Fibroblast of gingiva (primary cell): ENCODE results near the gene DRC1.

Source experiments
- DNase-seq: peaks from one replicate; pipeline ENCODE4 v3.0.0-alpha.2; 2011; ENCODE audit warnings: low read depth

The DRC1 gene

DNA sequence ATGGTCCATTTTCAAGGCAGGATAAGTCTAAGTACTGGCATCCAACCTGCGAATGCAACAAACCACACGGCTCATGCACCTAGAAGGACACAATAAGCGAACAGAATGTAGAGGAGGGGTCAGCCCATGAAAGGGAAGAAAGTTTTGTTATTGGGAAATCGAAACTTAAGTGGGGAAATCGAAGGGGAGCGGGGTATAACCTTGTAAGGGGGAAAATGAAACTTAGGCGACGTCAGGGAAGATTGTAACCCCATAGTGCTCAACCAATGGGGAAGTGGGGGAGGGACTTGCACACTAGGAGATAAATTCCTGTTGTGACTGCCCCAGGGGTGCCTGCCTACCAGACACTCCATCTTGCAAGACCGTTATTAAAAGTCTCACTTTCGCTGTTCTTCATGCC lies 91.8 kb downstream of the DRC1 start:
- DNase-seq: no peak

DNA sequence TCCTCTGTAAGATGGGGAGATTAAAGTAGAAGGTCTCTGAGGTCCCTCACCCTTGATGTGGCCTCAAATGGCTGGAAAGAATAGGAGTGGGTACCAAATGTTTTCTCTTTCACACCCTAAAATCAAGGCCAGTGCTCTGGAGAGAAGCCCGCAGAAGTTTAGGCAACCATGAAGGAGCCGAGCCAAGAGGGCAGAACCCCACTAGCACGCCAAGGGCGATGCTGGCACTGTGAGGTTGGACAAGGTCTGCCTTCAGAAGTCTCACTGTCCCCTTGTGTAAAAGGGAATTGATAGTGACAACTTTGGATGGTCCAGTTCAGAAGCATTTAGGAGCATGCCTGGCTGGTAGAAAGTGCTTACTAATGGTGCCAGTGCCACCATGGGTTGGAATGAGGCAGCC lies 92.5 kb downstream of the DRC1 start:
- no peak for DNase-seq

DNA sequence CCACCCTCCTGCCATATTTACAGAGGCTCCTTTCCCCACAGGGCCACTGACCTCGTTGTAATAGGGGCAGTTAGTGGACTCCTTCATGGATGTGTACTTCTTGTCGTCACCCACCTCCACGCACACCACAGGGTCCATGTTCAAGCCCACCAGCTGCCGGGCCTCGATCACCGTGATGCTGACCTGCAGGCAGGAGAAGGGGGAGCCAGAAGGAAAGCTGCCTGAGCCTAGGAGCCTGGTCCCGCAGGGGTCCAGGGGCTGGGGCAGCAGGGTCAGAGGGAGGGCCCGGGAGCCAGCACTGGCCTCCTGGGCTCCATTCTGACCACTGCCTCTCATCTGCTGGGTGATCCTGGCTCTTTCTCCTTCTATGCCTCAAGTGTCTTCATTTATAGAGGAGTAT lies 93.2 kb downstream of the DRC1 start:
- no peak for DNase-seq

- DNase-seq: no peak
Observed at GRCh38 chr2:26495705-26496297, 94.1 kb downstream of the DRC1 start.

DNA sequence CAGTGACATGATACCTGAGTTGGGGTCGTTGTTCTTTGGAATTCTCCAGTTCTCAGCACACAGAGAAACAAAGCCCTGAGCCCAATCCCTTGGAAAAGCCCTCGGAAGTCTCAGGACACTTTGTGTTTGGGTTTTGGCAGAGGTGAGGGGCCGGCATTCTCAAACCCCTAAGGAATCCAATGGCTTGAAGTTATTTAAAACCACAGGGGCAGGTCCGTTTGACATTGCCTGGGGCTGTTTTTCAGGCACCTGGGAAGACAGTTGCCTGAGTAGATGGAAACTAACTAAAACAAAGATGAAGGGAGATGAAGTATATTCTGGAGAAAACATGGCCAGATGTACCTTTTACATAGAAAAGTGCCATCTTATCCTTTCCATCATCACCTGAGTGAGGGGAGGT lies 98.7 kb downstream of the DRC1 start:
- no peak for DNase-seq

GRCh38 chr2:26503231-26503880 lies 101.6 kb downstream of the DRC1 start:
- DNase-seq: peak; percentile 15

DNA sequence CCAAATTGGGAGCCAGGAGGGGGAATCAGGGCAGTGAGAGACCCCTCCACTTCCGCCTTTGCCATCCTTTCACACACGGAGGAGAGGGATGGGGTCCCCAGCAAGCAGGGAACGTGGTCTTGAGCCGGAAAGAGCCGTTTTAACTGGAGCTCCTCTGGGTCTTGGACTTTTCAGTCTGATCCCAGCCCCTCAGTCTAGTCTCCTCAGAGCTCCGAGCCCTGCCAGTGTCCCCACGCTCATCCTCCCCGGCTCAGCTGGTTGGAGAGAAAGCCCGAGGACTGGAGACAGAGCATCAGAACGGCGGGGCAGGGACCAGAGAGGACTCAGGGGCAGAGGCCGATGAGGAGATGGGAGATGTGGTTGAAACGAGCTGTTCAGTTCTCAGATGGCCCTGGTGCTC lies 102.3 kb downstream of the DRC1 start:
- no peak for DNase-seq

- DNase-seq: no peak
Observed at GRCh38 chr2:26506279-26506678, 104.6 kb downstream of the DRC1 start.
